Ovary (tissue), 9 donors: ENCODE results near the gene JAML. TPM values are rescaled to one million over a fixed set of nuclear protein-coding genes. Genes with fewer than 3 reads are reported as not detected.

ENCODE experiments used
- DNase-seq, 5 donors: peaks; one replicate each; pipeline ENCODE4 v3.0.0-alpha.2; 2019 to 2020
- H3K27ac ChIP-seq, 2 donors: fragments of 200-600 bp; one replicate each; pipeline versions ENCODE4 v1.5.1 to v1.8.0; 2019 to 2022
- H3K27me3 ChIP-seq: fragments of 200-600 bp; one replicate; pipeline ENCODE4 v1.8.0; 2022
- H3K36me3 ChIP-seq: fragments of 200-600 bp; sonication (generic); one replicate; pipeline ENCODE4 v1.5.1; 2019
- H3K4me1 ChIP-seq: one replicate; pipeline ENCODE4 v1.8.1; 2013; ENCODE audit warnings: mild to moderate bottlenecking, moderate library complexity; ENCODE audit not compliant: insufficient read depth
- H3K4me3 ChIP-seq: fragments of 200-600 bp; sonication (generic); one replicate; pipeline ENCODE4 v1.5.1; 2017
- H3K9me3 ChIP-seq, 2 donors: fragments of 200-600 bp in 1 of 2; sonication (generic) in 1 of 2; one replicate each; pipeline versions ENCODE4 v1.5.1 to v1.8.1; 2013 to 2019; ENCODE audit warnings: mild to moderate bottlenecking in 1 of 2, moderate library complexity in 1 of 2
- EP300 ChIP-seq: sonication (generic); formaldehyde crosslinking; IDR thresholded peaks from one replicate; pipeline ENCODE4 v1.6.1; 2017; ENCODE audit warnings: antibody characterized with exemption
- POLR2A ChIP-seq: fragments of 450-650 bp; IDR thresholded peaks from one replicate; pipeline ENCODE4 v1.6.1; 2017; ENCODE audit warnings: antibody characterized with exemption, mild to moderate bottlenecking, moderate library complexity
- WGBS, 3 donors: extraction: QIAGEN DNeasy Blood & Tissue Kit in 1 of 3; methylation state at CpG; one replicate each; pipeline versions ENCODE4 v1.1.5 to v1.1.7; 2013 to 2017; 5-methylcytosine and 5-hydroxymethylcytosine counted together
- intact Hi-C, 4 donors: fragments of 100-400 bp; cut with DNase I; formaldehyde crosslinking; loops; one replicate each; pipeline versions ENCODE4 v1.11.0 to v1.15.1; 2022 to 2023
- polyA plus RNA-seq, 2 donors: library from polyadenylated mRNA; stranded (reverse); fragments of 200-250 nt in 1 of 2; fragments of 350-450 nt in 1 of 2; fragmentation: Illumina TruSeq in 1 of 2; extraction: RNeasy Lipid Tissue Mini Kit (QIAGEN cat#74804) in 1 of 2; gene quantifications; one replicate each; pipeline ENCODE4 v1.2.3, GENCODE V29; 2013 to 2014
- total RNA-seq, 7 donors: library from RNA; depleted of rRNA in 2 of 7; stranded (reverse); fragments of >200 nt in 2 of 7; fragmentation: NEBNext Ultra II Directional in 3 of 7; extraction: Animal tissue kit (Norgen Biotek cat#: 25700) in 3 of 7; gene quantifications; one replicate each; pipeline versions ENCODE4 v1.1.0 to v1.2.4, GENCODE V29; 2016 to 2023
- TF ChIP-seq, protein P1 (sequence below), 3 donors: fragments of 450-650 bp in 2 of 3; fragments of 200-600 bp in 1 of 3; IDR thresholded peaks; one replicate each; pipeline versions ENCODE4 v1.5.1 to v1.8.0; 2016 to 2022; ENCODE audit warnings: antibody characterized with exemption in 3 of 3, mild to moderate bottlenecking in 1 of 3
- donor health status: DM: no; HTN: no; CAD: no; lungs with moderate emphysema.
- donor health status: DM: no; HTN: no; CAD: no.
- donor health status: Bipolar disorder and iron deficiency.
- donor health status: DM: yes; HTN: yes; CAD: no.
- donor health status: DM: no; HTN: no; CAD: no.
- donor health status: DM: yes; HTN: yes; CAD: no.

The JAML gene
- total and polyA plus RNA-seq, 9 donors, result 0.79 to 18.0 (median 2.0) TPM

DNA sequence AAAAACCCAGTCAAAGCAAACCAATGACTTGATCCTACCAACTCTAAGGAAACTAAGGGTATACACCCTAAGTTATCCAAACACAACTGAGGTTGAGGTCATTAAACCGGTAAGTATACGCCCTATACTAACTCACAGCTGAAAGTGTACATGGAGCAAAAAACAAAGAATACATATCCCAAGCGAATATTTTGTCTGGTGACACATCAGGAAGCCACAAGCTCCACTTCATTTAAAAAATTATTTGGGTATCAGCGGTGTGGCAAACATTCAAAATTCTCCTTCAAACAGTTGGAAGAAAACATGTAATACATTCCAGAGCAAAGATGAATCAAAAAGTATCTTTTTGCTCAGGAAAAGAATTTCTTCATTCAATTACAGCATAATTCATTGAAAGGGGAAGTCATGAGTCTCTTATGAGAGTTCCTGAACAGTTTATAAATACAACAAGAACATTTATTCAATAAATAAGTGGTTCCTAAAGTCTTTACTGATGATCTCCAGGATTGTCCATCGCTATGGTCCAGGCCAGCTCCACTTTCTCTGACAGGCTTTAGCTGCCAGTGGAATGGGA lies 4.5 kb upstream of the JAML start:
- Histone ChIP-seq H3K27me3 (no peaks in the 10 kb centered on the region), H3K4me1 (no peaks in the 10 kb centered on the region), H3K36me3 (no peaks in the 10 kb centered on the region), H3K4me3 (no peak overlapping the region), H3K9me3 (no peaks in the 10 kb centered on the region), H3K27ac (no peak overlapping the region)
- TF ChIP-seq POLR2A, result no peak
- no peak for TF ChIP-seq EP300
- TF ChIP-seq, protein P1, sequence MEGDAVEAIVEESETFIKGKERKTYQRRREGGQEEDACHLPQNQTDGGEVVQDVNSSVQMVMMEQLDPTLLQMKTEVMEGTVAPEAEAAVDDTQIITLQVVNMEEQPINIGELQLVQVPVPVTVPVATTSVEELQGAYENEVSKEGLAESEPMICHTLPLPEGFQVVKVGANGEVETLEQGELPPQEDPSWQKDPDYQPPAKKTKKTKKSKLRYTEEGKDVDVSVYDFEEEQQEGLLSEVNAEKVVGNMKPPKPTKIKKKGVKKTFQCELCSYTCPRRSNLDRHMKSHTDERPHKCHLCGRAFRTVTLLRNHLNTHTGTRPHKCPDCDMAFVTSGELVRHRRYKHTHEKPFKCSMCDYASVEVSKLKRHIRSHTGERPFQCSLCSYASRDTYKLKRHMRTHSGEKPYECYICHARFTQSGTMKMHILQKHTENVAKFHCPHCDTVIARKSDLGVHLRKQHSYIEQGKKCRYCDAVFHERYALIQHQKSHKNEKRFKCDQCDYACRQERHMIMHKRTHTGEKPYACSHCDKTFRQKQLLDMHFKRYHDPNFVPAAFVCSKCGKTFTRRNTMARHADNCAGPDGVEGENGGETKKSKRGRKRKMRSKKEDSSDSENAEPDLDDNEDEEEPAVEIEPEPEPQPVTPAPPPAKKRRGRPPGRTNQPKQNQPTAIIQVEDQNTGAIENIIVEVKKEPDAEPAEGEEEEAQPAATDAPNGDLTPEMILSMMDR (IDR thresholded peaks at IDR 0.05), result no peak
- DNase-seq, result no peak
- intact Hi-C loops, result no loop called here
- WGBS, 3 donors, result 69 to 80% (median 73%) methylated on average over 5 of the region's 5 CpGs

DNA sequence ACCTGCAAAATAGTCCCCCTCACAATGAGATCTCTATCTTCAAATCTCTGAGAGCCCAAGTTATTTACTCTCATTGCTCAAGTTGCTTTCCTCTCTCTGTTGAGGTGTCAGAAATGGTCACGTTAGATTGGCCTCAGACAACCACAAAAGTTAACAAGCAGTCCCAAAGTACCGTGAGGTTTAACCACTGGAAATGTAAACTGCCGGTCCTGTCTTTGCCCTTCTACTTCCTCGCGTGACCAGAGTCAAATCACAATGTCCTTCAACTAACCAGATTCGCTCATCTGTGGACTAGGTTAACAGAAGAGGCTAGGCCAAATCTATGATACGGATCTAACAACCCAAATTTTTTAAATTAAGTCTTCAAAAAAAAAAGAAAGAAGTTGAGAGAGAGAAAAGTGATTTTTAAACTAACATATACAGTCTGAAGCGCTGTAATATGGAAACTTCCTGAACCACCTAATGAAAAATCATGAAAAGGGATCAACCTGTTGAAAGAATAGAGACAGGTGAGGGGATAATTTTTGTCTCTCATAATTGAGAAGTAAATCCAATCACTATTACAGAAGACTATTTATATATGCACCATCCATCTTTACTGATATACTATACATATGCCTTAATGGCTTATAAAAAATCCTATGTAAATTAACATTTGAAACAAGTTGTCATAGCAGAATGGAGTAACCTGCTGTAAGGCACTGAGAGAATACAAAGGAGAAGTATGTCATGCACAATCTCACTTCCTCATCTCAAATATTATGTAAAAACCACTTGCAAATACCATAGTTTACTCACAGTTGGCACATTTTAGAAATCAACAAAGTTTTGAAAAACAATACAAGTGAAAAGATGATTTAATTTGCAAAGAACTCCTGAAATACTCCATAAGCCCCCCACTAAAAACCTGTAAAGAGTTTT lies 3.3 kb upstream of the JAML start:
- no peaks in the 10 kb centered on the region for H3K9me3 ChIP-seq
- intact Hi-C loops, result no loop called here
- no peaks in the 10 kb centered on the region for H3K27me3 ChIP-seq
- TF ChIP-seq EP300, result no peak
- TF ChIP-seq, protein P1 (IDR thresholded peaks at IDR 0.05), result no peak
- no peak for TF ChIP-seq POLR2A
- H3K36me3 ChIP-seq, result no peaks in the 10 kb centered on the region
- H3K4me3 ChIP-seq, result no peak overlapping the region
- no peak for DNase-seq
- WGBS, 3 donors, result 87 to 91% (median 89%) methylated on average over 8 of the region's 8 CpGs
- no peak overlapping the region for H3K27ac ChIP-seq
- H3K4me1 ChIP-seq, result no peaks in the 10 kb centered on the region

DNA sequence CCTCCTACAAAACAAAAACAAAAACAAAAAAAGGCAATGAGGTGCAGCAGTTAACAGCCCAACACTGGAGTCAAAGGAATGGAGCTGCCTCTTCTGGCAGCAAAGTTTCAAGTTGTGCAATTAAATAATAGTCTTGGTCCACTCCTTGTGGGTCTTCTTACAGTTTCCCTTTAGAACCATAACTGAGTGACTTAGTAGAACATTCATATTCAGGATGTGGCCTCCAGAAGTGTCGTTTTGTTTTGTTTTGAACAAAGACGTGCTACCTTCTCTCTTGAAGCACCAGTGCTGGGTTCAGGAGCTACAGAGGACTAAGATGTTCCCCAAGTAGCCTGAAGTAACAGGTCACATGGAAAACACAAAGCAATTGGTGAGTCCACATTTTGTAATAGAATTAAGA lies 2.0 kb upstream of the JAML start:
- Histone ChIP-seq H3K9me3 (no peaks in the 10 kb centered on the region), H3K4me1 (no peaks in the 10 kb centered on the region), H3K27me3 (no peaks in the 10 kb centered on the region), H3K4me3 (no peak overlapping the region), H3K27ac (no peak overlapping the region), H3K36me3 (no peaks in the 10 kb centered on the region)
- intact Hi-C loops, result no loop called here
- 71 to 74% (median 73%) methylated on average over 2 of the region's 2 CpGs for WGBS, 3 donors
- no peak for DNase-seq
- TF ChIP-seq EP300, result no peak
- TF ChIP-seq, protein P1 (IDR thresholded peaks at IDR 0.05), result no peak
- no peak for TF ChIP-seq POLR2A

DNA sequence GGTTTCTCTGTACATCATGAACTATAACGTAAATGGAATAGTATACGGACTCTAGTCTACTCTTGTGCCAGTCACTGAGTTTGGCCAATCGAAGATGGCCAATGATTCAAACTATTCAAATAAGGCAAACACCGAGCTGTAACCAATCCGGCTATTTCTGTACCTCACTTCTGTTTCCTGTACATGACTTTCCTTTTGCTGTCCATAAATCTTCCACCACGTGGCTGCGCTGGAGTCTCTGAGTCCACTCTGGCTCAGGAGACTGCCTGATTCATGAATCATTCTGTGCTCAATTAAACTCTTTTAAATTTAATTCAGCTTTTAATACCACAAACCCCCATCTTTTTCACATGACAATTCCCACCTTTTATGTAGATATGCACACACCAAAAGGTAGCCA lies 1.5 kb upstream of the JAML start:
- no peak for DNase-seq
- no peaks in the 10 kb centered on the region for H3K27me3 ChIP-seq
- no peaks in the 10 kb centered on the region for H3K4me1 ChIP-seq
- H3K36me3 ChIP-seq, result no peaks in the 10 kb centered on the region
- no peak overlapping the region for H3K4me3 ChIP-seq
- H3K27ac ChIP-seq, result no peak overlapping the region
- H3K9me3 ChIP-seq, result no peaks in the 10 kb centered on the region
- intact Hi-C loops, result no loop called here
- TF ChIP-seq EP300 (no peak), POLR2A (no peak)
- TF ChIP-seq, protein P1 (IDR thresholded peaks at IDR 0.05), result no peak
- WGBS, 3 donors, result 51 to 62% (median 58%) methylated on average over 7 of the region's 7 CpGs
